DMS153 treated with DMSO at 0.1 percent for 48 hours (cell line): ENCODE measurements around the gene TARBP1.
"Not testable (repeated sequence)": the region's sequence is repeated elsewhere in the genome, so short reads cannot be mapped to it uniquely, and the experiment has no call there.

ENCODE experiments used
- DNase-seq: peaks from one replicate; lab custom pipeline; 2025; ENCODE audit not compliant: unreplicated experiment; lab: John Stamatoyannopoulos, UW

The TARBP1 gene

DNA sequence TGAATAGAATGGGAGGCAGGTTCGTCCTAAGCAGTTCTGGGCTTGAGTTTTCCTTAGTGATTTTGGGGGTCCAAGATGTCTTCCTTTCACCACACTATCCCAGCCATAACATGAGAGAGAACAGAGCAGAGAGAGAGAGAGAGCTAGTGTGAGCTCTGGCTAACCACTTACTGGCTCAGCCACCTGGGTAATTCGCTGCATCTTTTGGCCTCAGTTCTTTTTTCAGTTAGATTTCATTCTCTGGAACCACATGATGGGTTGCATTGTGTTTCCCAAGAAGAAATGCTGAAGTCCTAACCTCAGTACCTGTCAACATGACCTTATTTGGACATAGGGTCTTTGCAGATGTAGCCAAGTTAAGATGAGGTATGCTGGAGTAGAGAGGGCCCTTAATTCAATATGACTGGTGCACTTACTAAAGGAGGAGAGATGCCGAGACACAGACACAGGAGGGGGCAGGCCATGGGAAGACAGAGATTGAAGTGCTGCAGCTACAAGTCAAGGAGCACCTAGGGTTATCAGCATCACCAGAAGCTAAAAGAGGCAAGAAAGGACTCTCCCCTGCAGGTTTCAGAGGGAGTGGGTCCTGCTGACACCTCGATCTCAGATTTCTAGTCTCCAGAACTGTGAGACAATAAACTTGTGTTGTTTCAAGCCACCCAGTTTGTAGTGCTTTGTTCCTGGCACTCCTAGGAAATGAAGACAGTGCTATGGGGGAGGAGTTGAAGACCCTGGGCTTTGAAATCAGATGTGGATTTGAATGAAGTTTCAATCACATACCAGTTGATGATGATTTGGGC, 26.2 kb upstream of the TARBP1 start:
- DNase-seq = no peak

DNA sequence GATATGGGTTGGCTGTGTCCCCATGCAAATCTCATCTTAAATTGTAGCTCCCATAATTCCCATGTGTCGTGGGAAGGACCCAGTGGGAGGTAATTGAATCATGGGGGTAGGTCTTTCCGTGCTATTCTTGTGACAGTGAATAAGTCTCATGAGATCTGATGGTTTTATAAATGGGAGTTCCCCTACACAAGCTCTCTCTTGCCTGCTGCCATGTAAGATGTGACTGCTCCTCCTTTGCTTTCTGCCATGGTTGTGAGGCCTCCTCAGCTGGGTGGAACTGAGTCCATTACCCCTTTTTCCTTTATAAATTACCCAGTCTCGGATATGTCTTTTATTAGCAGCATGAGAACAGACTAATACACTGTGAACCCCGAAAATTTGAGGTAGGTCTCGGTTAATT, 25.3 kb upstream of the TARBP1 start:
- not testable (repeated sequence) for DNase-seq

DNA sequence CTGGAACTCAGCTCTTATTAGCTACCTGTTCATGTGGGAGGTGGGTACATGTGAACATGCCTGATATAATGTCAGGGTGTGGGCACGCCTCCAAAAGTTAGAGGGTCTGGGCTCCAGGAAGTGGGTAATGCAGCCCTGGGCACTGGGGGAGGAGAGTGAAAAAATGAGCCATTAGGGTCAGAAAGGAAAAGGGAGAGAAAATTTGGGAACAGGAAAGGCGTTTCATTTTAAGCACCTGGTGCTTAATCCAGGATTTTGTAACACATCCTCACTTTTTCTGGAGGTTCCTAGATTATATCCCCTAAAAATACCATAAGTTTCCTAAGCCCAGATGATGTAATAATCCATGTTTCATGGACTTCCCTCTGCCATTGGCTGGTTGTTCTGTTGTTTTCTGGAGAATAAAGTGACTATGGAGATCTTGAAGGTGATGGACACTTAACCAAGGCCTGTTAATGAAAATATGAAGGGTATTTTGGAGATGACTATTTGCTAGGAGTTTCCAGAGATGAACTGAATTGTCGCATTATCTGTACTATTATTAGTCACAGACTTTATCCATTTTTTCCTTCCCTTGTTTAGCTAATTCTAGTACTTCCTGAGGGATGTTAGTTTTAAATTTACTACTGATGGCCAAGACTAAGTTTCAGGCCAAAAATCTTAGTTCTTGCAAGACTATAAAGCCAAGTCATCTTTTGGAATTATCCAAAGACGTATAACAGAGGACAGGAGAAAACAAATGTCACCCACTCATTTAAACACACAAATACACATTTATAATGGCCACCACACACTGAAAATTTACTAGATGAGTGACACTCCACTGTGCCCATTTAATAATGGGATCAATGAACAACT, 24.4 kb upstream of the TARBP1 start:
- no peak for DNase-seq

DNA sequence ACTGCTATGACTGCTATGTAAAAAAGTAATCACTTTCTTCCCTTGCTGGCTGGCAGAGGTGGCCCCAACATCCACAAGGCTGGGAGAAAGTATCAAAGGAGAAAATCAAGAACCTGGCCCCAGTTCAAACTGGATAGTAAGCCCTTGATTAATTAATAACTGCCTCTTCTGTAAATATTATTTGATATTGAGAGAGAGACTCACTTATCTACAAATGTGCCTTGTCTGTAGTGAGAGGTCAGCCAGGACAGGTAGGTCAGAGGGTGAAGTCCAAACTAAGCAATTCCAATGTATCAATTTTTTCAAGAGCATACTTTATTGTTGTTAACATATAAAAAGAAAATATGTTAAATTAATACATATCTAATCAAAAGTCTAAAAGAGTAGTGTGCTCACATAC, 23.8 kb upstream of the TARBP1 start:
- no peak for DNase-seq

DNA sequence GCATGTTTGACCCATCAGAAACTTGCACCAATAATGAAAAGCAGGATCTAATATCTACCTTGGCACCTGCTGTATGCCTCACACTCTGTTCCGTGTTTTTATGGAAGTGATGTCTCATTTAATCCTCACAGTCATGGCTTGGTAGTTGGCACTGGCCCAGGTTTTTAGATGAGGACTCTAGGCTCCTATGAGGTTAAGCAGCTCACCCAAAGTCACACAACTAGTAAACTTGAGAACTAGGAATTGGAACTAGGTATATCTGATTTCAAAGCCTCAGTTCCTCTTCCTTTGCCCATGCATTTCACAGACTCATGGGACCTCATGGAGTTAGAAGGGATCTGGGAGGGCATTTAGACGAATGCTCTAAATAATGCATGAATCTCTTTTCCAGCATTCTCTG, 21.3 kb upstream of the TARBP1 start:
- no peak for DNase-seq

DNA sequence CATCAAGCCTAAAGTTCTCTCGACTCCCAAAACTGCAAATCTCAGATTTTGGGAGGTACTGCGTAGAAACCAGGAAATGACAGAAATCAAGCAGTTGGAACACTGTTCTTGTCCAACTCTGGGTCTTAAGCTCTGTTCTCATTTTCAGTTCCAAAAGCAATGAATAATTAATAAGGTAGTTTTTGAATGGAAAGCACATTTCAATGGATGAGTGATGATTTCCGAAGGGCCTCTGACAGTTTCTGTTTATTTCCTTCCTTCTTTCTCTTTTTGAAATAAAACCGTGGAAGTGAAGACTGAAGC, 20.9 kb upstream of the TARBP1 start:
- DNase-seq = no peak

DNA sequence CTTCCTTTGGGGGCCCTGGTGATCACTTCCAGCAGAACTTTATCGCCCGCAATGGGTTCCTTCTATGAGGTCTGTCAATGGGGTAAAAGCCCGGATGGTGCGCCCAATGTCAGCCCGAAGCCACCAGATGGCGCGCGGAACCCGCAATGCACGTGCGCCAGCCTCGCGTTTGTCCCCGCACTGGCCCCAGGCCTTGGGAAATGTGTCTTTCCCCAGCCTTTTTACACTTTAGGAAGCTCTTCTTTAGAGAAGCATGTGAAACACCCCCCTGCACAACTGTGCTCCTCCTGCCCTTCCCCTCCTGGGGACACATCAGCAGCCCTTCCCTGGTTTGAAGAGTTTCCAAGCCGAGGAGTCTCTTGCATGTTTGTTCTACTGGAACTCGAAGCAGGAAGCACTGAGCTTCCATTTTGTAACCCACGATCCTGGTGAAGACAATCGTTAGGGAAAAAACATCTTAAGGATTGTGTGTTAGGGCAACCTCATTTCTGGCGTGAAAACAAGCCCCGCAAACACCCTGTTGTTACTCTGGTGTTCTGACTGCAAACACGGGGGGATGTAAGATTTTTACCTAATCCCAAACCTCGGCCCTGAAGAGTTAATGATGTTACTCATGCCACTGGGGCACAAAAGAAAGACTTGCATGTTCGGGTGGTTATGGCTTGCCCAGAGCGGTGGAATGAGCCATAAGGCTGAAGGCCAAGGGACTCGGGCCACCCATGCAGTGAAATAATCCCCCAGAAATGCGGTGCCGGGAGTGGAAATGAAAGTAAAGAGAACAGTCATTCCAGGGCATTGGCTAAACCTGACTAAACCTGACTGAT, 20.4 kb upstream of the TARBP1 start:
- peak; percentile 39 for DNase-seq

DNA sequence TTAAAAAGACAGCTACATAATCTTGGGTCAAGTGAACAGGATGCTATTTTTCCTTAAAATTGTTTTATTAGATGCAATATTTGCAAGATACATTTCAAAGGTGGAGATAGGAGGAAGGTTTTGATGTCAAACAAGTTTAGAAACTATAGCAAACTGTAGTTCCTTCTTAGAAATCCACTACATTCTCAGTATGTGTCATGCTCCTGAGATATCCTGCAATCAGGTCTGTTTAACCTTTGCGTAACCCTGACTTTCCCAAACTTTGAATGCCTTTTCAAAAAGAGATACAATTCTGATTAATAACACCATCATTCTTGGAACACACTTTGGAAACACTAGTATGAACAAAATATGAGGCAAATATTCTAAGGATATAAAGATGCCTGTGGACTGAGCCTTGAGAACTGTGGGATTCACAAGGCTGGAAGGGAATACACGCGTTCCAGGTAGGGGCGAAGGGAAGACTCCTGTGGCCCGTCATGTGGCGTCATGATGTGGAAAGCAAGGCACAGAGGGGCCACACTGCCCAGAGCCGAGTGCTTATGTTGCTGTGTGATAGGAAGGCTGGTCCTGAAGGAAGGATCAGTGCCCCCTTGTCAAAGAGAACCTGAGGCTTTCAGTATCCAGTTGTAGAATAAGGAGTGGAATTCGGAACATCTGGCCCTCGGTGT, 19.6 kb upstream of the TARBP1 start:
- DNase-seq = no peak

DNA sequence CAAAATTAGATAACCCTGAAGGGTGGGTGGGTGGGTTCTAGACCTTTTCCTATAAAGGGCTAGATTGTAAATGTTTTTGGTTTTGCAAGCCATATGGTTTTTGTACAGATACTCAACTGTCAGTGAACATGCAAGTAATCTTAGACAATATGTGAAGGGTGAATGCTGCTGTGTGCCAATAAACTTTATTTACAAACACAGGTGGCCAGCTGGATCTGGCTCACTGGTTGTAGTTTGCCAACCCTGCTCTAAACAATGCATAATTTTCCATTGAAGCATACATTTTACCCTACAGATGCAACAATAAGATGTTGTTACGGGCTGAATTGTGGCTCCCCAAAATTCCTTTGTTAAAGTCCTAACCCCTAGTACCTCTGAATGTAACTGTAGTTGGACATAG, 18.6 kb upstream of the TARBP1 start:
- DNase-seq = no peak

DNA sequence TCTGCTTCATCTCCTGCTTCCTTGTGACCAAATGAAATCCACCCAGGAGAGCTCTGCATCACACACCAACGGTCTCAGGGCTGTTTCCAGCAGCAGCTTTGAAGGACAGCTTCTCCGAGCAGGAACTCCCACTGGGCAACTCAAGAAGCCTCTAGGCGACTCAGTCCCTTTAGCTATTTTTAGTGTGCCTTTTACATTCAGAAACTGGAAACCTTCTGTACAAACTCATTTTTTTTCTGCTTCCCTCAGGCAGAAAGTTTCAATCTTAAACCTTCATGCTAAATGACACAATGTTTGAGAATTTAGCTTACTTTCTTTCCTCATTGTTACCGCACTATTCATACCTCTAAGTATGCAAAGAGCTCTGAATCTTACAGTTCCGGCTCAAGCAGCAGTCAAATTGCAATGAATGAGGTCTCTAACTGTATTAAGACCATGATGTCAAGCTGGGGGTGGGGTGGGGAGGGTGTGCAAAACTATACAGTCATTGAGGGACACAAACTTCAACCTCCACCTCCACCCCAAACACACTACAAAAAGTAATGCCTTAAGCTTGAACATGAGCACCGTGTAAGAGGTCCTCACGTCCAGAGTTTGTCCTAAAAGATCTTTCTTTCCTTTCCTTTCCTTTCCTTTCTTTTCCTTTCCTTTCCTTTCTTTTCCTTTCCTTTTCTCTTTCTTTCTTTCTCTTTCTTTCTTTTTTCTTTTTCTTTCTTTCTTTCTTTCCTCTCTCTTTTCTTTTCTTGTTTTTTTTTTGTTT, 16.4 kb upstream of the TARBP1 start:
- DNase-seq = no peak

DNA sequence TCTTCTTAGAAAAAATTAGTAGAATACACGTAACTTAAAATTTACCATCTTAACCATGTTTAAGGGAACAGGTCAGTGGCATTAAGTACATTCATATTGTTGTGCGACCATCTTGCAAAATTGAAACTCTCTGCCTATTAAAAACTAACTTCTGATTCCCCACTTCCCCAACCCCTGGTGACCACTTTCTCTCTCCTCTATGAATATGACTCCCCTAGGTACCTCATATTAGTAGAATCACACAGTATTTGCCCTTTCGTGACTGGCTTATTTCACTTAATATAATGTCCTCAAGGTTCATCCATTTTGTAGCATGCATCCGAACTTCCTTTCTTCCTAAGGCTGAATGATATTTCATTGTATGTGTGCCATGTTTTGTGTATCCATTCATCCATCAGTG, 15.1 kb upstream of the TARBP1 start:
- DNase-seq = no peak

DNA sequence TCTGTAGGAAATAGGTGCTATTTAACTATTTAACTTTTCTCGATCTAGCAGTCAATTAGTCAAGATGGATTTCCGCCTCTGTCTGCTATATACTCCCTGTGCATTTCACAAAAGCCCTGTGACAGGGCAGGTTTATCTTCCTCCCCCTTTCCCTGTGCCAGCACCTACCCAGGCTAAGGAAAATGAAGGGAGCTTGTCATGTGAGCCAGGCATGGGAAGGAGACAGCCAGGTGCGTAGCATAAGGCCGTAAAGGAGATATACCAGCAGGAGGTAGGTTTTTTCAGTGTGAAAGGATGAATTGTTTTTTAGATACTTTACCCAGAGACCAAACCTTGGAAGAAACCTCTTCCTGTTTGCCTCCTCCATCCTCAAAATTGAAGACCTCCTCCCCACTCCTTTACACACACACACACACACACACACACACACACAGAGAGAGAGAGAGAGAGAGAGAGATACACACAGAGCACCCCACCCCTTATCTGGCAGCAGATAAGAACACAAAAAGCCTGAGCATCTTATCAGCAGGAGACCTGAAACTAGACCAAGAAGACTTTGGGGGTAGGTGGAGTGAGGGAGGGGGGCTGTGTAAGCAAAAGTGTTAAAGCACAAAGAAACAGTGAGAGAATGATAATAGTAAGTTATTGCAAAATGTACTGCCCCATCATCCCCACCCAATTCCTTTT, 12.0 kb upstream of the TARBP1 start:
- DNase-seq = no peak

DNA sequence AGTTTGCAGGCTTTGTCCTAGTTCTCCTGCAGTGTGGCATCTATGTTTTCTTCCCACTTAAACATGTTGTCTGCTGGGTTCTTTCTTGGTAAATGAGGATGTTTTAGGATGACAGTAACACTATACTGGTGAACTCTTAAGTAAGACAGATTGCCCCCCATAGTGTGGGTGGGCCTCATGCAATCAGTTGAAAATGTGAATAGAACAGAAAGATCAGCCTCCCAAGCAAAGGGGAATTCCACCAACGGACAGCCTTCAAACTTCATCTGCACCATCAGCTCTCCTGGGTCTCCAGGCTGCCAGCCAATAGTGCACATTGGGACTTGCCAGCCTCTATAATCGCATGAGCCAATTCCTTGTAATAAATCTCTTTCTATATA, 10.7 kb upstream of the TARBP1 start:
- no peak for DNase-seq

DNA sequence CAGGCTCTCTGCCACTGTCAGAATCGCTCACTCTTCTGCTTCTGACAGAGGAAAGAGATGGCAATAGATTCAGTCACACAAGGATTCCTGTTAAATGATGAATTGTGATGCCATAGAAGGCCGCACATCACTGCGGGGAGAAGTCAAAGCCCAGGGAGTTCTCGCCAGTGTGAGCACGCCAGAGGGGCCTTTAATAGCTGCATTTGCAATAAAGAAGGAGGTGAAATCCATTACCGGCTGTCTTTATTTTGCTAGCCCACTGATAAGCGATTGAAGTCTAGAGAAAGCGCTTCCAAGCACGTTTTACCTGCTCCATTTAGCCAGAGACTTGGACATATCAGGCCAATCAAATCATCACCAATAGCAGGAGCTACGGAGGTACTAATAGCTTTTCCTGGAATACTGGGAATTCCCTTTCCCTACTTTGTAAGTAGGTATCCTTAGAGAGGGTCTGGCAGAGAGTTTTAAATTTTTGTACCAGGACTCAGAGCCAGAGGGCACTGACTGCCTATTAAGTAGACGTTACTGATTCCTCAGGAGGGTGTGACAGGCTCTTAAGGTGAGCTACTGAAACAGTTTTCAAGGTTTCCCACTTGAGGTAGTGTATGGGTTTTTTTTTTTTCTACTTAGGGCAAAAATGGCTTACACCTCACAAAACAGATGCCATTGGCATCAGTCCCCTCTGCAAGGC, 10.2 kb upstream of the TARBP1 start:
- no peak for DNase-seq

DNA sequence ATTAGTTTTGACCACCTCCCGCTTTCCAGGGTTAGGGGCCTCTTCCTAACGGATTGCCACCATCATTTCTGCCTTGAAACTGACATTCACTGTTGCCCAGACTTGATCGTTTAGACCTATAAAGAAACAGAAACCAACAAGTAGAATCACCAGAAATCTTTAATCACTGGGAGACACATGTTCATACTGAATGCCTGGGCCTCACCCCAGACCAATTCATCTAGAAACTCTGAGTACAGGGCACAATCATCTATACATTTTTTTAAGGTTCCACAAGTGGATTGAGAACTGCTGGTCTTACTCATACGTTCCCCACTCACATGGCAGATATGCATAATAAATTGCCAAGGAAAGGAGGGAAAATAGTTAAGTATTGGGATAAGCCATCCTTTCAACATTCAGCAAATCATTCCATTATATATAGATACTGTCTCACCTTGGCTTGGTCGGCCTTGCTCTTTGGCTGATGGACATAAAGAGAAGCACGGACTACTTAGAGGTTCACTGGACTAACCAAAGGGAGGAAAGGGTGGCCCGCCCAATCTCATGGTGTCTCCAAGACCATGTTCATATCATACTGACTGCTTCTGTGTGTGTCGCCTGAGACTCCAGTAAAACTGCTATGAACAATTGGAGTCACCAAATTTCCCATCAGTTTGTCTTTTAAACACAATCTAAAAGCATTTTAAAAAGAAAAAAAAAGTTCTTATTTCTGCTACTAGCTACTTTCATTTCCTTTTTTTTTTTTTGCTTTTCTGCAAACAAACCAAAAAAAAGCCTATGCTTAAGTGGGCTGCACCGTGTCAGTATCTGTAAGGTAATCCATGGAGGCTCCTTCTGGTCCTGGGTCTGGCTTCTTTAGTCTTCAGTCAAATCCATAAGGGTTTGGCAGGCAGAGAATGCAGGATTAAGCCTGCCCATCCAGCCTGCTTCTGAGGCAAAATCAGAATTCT, 9.4 kb upstream of the TARBP1 start:
- no peak for DNase-seq

DNA sequence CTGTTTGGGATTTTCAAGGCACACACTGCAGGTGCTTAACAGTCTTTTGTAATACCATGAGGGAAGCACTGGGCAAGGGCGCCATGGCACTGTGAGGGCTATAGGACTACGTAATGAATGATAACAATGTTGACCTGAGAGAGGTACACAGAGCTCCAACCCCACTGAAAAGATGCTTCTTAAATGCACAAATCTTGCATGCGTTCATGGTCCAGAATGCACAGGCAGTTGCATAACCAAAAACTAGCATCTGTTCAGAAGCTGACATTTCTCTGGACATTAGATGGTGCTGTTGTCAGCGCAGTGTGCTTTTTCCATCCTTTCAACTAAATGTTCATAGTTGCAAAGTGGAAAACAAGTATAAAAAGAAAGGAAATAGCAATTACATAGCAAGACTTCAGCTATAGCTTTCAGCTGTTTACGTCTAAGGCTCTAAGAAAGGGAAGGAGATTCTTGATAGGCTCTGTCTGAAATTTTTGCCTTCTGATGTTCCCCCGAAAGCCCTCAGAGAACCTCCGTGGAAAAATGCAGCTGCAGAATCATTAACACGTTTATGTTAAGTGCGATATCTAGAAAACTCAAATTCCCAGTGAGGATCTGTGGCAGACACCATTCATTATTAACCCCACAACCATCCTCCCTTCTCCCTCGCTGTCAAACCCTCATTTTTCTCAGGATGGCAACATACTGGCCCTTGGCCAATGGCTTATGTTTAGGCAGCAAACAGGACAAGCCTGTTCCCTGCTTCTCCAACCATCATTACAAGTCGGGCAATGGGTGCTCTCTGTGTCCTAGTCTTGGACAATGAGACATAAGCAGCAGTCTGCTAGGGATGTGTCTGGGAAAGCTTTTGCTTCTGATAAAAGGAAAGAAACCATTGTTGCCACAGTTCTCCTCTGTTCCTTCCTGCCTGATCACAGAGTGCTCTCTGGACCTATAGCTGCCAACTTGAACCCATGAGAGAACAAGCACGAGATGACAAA, 8.2 kb upstream of the TARBP1 start:
- peak; percentile 15 for DNase-seq
